Heart right ventricle (tissue), 16 donors: ENCODE results near the gene ATG2A. TPM values are rescaled to one million over a fixed set of nuclear protein-coding genes. Genes with fewer than 3 reads are reported as not detected.

Source experiments
- ATAC-seq, 8 donors: fragments of 200-7000 bp; cut with Tn5 transposase; one replicate each; pipeline ENCODE4 v1.9.1; 2020; ENCODE audit warnings: mild to moderate bottlenecking in 8 of 8, moderate library complexity in 8 of 8, moderate number of reproducible peaks in 1 of 8
- DNase-seq, 2 donors: peaks; one replicate each; pipeline ENCODE4 v3.0.0-alpha.2; 2020
- H3K27ac ChIP-seq, 10 donors: fragments of 200-600 bp; sonication (generic) in 2 of 10; one replicate each; pipeline versions ENCODE4 v1.5.0 to v1.8.0; 2020 to 2022; ENCODE audit warnings: mild to moderate bottlenecking in 3 of 10
- H3K27me3 ChIP-seq, 7 donors: fragments of 200-600 bp; one replicate each; pipeline ENCODE4 v1.8.0; 2021 to 2022; ENCODE audit warnings: mild to moderate bottlenecking in 2 of 7
- H3K36me3 ChIP-seq, 9 donors: fragments of 200-600 bp; sonication (generic) in 1 of 9; one replicate each; pipeline versions ENCODE4 v1.5.0 to v1.8.0; 2020 to 2022; ENCODE audit warnings: mild to moderate bottlenecking in 2 of 9
- H3K4me1 ChIP-seq, 9 donors: fragments of 200-600 bp; sonication (generic) in 1 of 9; one replicate each; pipeline versions ENCODE4 v1.5.0 to v1.8.0; 2020 to 2022; ENCODE audit warnings: mild to moderate bottlenecking in 4 of 9
- H3K4me3 ChIP-seq, 10 donors: fragments of 200-600 bp; sonication (generic) in 2 of 10; one replicate each; pipeline versions ENCODE4 v1.5.0 to v1.8.0; 2020 to 2022; ENCODE audit warnings: mild to moderate bottlenecking in 7 of 10, moderate library complexity in 2 of 10
- H3K9me3 ChIP-seq, 11 donors: fragments of 200-600 bp in 10 of 11; sonication (generic) in 2 of 11; one replicate each; pipeline versions ENCODE4 v1.5.0 to v1.8.0; 2013 to 2022; ENCODE audit warnings: mild to moderate bottlenecking in 2 of 11, control low read depth in 1 of 11, moderate library complexity in 1 of 11
- WGBS, 2 donors: extraction: QIAGEN DNeasy Blood & Tissue Kit; methylation state at CpG; one replicate each; pipeline ENCODE4 v1.1.7; 2013; ENCODE audit warnings: inconsistent platforms in 1 of 2; 5-methylcytosine and 5-hydroxymethylcytosine counted together
- intact Hi-C, 10 donors: fragments of 100-400 bp; cut with DNase I; formaldehyde crosslinking; loops; one replicate each; pipeline versions ENCODE4 v1.11.1 to v1.14.2; 2022
- polyA plus RNA-seq, 2 donors: library from polyadenylated mRNA; stranded (reverse); fragments of 200-250 nt; gene quantifications; one replicate each; pipeline ENCODE4 v1.2.3, GENCODE V29; 2013
- total RNA-seq, 10 donors: library from RNA; stranded (reverse); fragmentation: NEBNext Ultra II Directional in 3 of 10; extraction: Animal tissue kit (Norgen Biotek cat#: 25700) in 3 of 10; gene quantifications; one replicate each; pipeline versions ENCODE4 v1.2.1 to v1.2.4, GENCODE V29; 2021 to 2023
- TF ChIP-seq, protein P1 (sequence below), 9 donors: fragments of 200-600 bp; sonication (generic) in 2 of 9; IDR thresholded peaks; one replicate each; pipeline versions ENCODE4 v1.5.0 to v1.8.0; 2021 to 2022; ENCODE audit warnings: antibody characterized with exemption in 9 of 9, mild to moderate bottlenecking in 5 of 9, moderate library complexity in 1 of 9
- donor health status: Arrhythmogenic right ventricular cardiomyopathy.
- donor health status: ischemic (EF 13 %, LVEDD 7.1; RV severe dilation, severe dysfunction).
- donor health status: healthy with polysubstance abuse.
- donor health status: DM: no; HTN: yes; CAD: no.
- donor health status: DM: no; HTN: no; CAD: no.
- donor health status: ischemic (EF 25% LVEDD 6.9; RV normal size, moderate dysfunction).
- donor health status: ischemic (EF 25% LVEDD 5.7; RV mildly dilated, moderate dysfunction).
- donor health status: healthy.
- donor health status: DM: yes; HTN: yes; CAD: no.
- donor health status: Ischemic cardiomyopathy.
- donor health status: ischemic (EF 35%, LVEDD 5.7; RV mildly dilated, moderate dysfunction).
- donor health status: nonischemic (EF 11% LVEDD 7.7; RV severe dilation, severe dysfunction).
- donor health status: DM: yes; HTN: yes; CAD: no.
- donor health status: PGD.
- donor health status: ischemic (EF 29% LVEDD 5.4; RV normal size, mild dysfunction).
- donor health status: nonischemic (EF 23%, LVEDD 6.1; RV moderate dilation, normal function).

Gene ATG2A
- total and polyA plus RNA-seq, 12 donors, result 12.4 to 18.6 (median 16.0) TPM

DNA sequence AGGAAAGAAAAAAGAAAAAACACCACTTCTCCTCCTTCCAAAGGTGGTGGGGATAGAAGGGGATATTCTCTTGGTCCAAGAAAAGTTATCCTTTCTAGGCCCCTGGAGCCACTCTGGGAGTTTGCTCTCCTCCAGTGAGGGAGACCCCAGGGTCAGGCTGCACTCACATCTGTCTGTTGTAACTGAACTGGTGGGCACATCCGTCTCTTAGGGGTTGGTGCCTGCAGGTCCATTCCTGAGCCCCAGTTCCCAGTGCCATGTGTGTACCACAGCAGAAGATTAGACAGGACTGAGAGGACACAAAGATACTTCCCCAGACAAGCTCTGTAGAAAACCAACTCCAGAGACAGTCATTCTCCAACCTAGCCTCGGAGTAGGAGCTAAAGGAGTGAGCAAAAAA, 3.1 kb upstream of the ATG2A start:
- TF ChIP-seq, protein P1, sequence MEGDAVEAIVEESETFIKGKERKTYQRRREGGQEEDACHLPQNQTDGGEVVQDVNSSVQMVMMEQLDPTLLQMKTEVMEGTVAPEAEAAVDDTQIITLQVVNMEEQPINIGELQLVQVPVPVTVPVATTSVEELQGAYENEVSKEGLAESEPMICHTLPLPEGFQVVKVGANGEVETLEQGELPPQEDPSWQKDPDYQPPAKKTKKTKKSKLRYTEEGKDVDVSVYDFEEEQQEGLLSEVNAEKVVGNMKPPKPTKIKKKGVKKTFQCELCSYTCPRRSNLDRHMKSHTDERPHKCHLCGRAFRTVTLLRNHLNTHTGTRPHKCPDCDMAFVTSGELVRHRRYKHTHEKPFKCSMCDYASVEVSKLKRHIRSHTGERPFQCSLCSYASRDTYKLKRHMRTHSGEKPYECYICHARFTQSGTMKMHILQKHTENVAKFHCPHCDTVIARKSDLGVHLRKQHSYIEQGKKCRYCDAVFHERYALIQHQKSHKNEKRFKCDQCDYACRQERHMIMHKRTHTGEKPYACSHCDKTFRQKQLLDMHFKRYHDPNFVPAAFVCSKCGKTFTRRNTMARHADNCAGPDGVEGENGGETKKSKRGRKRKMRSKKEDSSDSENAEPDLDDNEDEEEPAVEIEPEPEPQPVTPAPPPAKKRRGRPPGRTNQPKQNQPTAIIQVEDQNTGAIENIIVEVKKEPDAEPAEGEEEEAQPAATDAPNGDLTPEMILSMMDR (IDR thresholded peaks at IDR 0.05), result no peak
- Histone ChIP-seq H3K4me1 (peaks cover 9 to 56% (median 42%) of the 10 kb centered on the region in 9 donors), H3K27ac (no peak overlapping the region), H3K36me3 (no peaks in the 10 kb centered on the region), H3K9me3 (no peaks in the 10 kb centered on the region), H3K27me3 (no peaks in the 10 kb centered on the region), H3K4me3 (no peak overlapping the region)
- DNase-seq (no peak), ATAC-seq (no peak)
- intact Hi-C loops, result loop anchor here in 4 of 10 donors (5.0 to 10.0 kb wide), 5 partner anchors 75 to 197 kb away; partner anchors contain the start of genes BATF2 (in 2 of the 4), ARL2 (in 1 of the 4), CDCA5 (in 1 of the 4) and SNX15 (in 1 of the 4)
- WGBS, 2 donors, result 75 to 84% methylated on average over 2 of the region's 2 CpGs

DNA sequence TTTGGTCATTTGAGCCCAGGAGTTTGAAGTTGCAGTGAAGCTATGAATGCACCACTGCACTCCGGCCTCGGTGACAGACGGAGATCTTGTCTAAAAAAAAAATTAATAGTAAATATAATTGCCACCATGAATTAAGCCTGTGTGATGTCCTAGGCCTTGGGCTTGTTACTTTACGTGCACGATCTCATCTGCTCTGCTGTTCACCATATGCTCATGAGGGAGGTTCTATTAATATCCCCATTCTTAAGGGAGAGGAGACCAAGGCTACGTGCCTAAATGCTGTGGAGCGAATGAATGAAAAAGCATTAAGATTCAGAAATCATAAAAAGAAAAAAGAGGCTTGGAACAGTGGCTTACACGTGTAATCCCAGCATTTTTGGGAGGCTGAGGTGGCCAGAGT, 2.6 kb upstream of the ATG2A start:
- DNase-seq, result no peak
- Histone ChIP-seq H3K36me3 (peaks cover 0 to under 1% (median 0%) of the 10 kb centered on the region in 9 donors), H3K4me3 (no peak overlapping the region), H3K9me3 (no peaks in the 10 kb centered on the region), H3K27ac (peak overlapping the region in 4 of 10 donors; percentile 11 to 31 (median 18)), H3K4me1 (peaks cover 9 to 55% (median 40%) of the 10 kb centered on the region in 9 donors), H3K27me3 (no peaks in the 10 kb centered on the region)
- whole genome bisulfite sequencing, 2 donors, result 62 to 65% methylated on average over 8 of the region's 8 CpGs
- TF ChIP-seq, protein P1 (IDR thresholded peaks at IDR 0.05), result no peak
- no peak for ATAC-seq
- intact Hi-C loops, result loop anchor here in 6 of 10 donors (5.0 to 10.0 kb wide), 6 partner anchors 75 to 198 kb away; partner anchors contain the start of genes ARL2 (in 3 of the 6), BATF2 (in 3 of the 6), CDCA5 (in 1 of the 6) and SNX15 (in 1 of the 6)

DNA sequence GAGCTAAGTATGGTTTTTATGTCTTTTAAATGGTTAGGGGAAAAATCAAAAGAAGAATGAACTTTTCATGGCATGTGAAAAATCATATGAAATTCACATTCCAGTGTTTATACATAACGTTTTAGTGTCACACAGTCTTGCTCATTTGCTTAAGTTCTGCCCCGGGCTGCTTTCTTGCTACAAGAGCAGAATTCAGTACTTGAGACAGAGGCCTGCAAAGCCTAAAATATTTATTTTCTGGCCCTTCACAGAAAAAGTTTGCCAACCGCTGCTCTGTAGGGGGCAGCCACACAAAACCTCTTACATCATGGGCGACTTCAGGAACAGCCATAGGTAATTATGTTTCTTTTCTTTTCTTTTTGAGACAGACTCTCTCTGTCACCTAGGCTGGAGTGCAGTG, 1.0 kb upstream of the ATG2A start:
- intact Hi-C loops, result loop anchor here in 3 of 10 donors (5.0 kb wide), 2 partner anchors 79 to 94 kb away; partner anchors contain the start of genes ARL2 (in 2 of the 3) and BATF2 (in 1 of the 3)
- no peaks in the 10 kb centered on the region for H3K9me3 ChIP-seq
- peak in 1 of 8 donors; percentile 4 for ATAC-seq
- peaks cover 5 to 43% (median 34%) of the 10 kb centered on the region in 9 donors for H3K4me1 ChIP-seq
- no peaks in the 10 kb centered on the region for H3K27me3 ChIP-seq
- TF ChIP-seq, protein P1 (IDR thresholded peaks at IDR 0.05), result peak in 5 of 9 donors; percentile 9 to 40 (median 28)
- peak overlapping the region; percentile 36 to 98 (median 78) for H3K4me3 ChIP-seq
- no peak for DNase-seq
- H3K27ac ChIP-seq, result peak overlapping the region in 9 of 10 donors; percentile 66 to 96 (median 82)
- H3K36me3 ChIP-seq, result peaks cover 0 to 16% (median 13%) of the 10 kb centered on the region in 9 donors
- 21 to 28% methylated on average over 4 of the region's 4 CpGs for WGBS, 2 donors

DNA sequence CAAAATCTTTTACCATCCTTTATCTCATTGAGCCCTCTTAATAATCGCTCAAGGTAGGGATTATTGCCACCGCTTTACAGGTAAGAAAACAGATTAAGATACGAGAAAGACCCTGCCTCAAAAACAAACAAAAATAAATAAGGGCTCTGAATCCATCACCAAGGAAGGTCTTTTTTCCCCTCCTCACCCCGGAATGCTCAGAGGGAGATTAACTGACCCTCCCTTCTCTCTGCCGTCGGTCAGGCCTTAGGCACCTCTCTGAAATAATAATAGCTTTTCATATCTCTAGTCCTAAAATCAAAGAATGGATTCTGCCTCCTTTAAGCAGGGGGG, 620 bp upstream of the ATG2A start:
- ATAC-seq, result no peak
- WGBS, 2 donors, result 2 to 3% methylated on average over 6 of the region's 6 CpGs
- TF ChIP-seq, protein P1 (IDR thresholded peaks at IDR 0.05), result no peak

More for the DNA sequence above, 620 bp upstream of the ATG2A start:
- Histone ChIP-seq H3K4me3 (peak overlapping the region; percentile 36 to 98 (median 78)), H3K36me3 (peaks cover 0 to 20% (median 16%) of the 10 kb centered on the region in 9 donors), H3K27ac (peak overlapping the region; percentile 27 to 96 (median 80)), H3K27me3 (no peaks in the 10 kb centered on the region), H3K9me3 (no peaks in the 10 kb centered on the region), H3K4me1 (peaks cover 5 to 43% (median 34%) of the 10 kb centered on the region in 9 donors)
- no peak for DNase-seq
- intact Hi-C loops, result loop anchor here in 3 of 10 donors (5.0 kb wide), 2 partner anchors 80 to 95 kb away; partner anchors contain the start of genes ARL2 (in 2 of the 3) and BATF2 (in 1 of the 3)
